Naive thymus-derived CD8-positive, alpha-beta T cell (primary cell): ENCODE results near the gene MINAR1. TPM values are rescaled to one million over a fixed set of nuclear protein-coding genes. Genes with fewer than 3 reads are reported as not detected.
"Not testable (repeated sequence)": the region's sequence is repeated elsewhere in the genome, so short reads cannot be mapped to it uniquely, and the experiment has no call there.

Source experiments
- ATAC-seq, 2 donors: fragments of 150-1000 bp; cut with Tn5 transposase in 1 of 2; sonication (Bioruptor Pico), chemical (Tn5 transposase) in 1 of 2; 1 replicate in 1 of 2; 2 replicates in 1 of 2; pipeline ENCODE4 v1.10.0; 2021; ENCODE audit warnings: mild to moderate bottlenecking in 2 of 2, moderate library complexity in 2 of 2
- POLR2A ChIA-PET: fragments of 350-600 bp; sonication (Branson Sonifier 250); formaldehyde crosslinking; loops from one replicate; lab custom pipeline; 2021; ENCODE audit warnings: antibody characterized with exemption; lab: Charles Lee
- DNase-seq, 10 donors: peaks; one replicate each; pipeline versions ENCODE4 v3.0.0 to v3.0.0-alpha.2; 2020 to 2022
- H3K27ac Mint-ChIP-seq, 10 donors: one replicate each; pipeline ENCODE4 v1.8.0; 2020 to 2022; ENCODE audit warnings: mild to moderate bottlenecking in 10 of 10, mixed read lengths in 10 of 10, moderate library complexity in 4 of 10, inconsistent platforms in 1 of 10
- H3K27me3 Mint-ChIP-seq, 5 donors: one replicate each; pipeline ENCODE4 v1.8.0; 2021 to 2022; ENCODE audit warnings: mixed read lengths in 5 of 5
- H3K36me3 Mint-ChIP-seq, 3 donors: one replicate each; pipeline ENCODE4 v1.8.0; 2020 to 2022; ENCODE audit warnings: mixed read lengths in 3 of 3, mild to moderate bottlenecking in 2 of 3, inconsistent platforms in 1 of 3
- H3K4me1 Mint-ChIP-seq, 4 donors: one replicate each; pipeline ENCODE4 v1.8.0; 2021 to 2022; ENCODE audit warnings: mixed read lengths in 4 of 4
- H3K4me3 Mint-ChIP-seq, 10 donors: one replicate each; pipeline ENCODE4 v1.8.0; 2020 to 2022; ENCODE audit warnings: mild to moderate bottlenecking in 10 of 10, mixed read lengths in 10 of 10, moderate library complexity in 6 of 10, inconsistent platforms in 1 of 10
- H3K9me3 Mint-ChIP-seq, 9 donors: one replicate each; pipeline ENCODE4 v1.8.0; 2020 to 2022; ENCODE audit warnings: mixed read lengths in 9 of 9, mild to moderate bottlenecking in 3 of 9, inconsistent platforms in 1 of 9, moderate library complexity in 1 of 9
- polyA plus RNA-seq, 3 donors: library from polyadenylated mRNA; unstranded; fragments of 300-500 nt; fragmentation: Illumina TruSeq; gene quantifications; one replicate each; pipeline ENCODE4 v1.2.3, GENCODE V29; 2021
- total RNA-seq, 8 experiments: library from RNA in 2 of 8; stranded (reverse) in 2 of 8; gene quantifications; one replicate each; pipeline ENCODE4 v1.2.3 and lab custom pipeline; 2021 to 2026

MINAR1 gene
- total and polyA plus RNA-seq, 5 experiments from 2014 or later = 0.14 to 0.47 (median 0.41) TPM; not detected in 2

GRCh38 chr15:79410237-79410636, 21.9 kb upstream of the MINAR1 start:
- POLR2A ChIA-PET = no interaction called here
- no peaks in the 10 kb centered on the region for H3K27me3 Mint-ChIP-seq
- no peak overlapping the region for H3K27ac Mint-ChIP-seq
- no peaks in the 10 kb centered on the region for H3K9me3 Mint-ChIP-seq
- peaks cover 0 to 17% (median 14%) of the 10 kb centered on the region in 3 donors for H3K36me3 Mint-ChIP-seq
- H3K4me1 Mint-ChIP-seq = peaks cover 0 to 3% (median 0%) of the 10 kb centered on the region in 4 donors
- DNase-seq (no peak), ATAC-seq (no peak)
- no peak overlapping the region for H3K4me3 Mint-ChIP-seq

GRCh38 chr15:79412010-79412409, 20.1 kb upstream of the MINAR1 start:
- H3K27me3 Mint-ChIP-seq = no peaks in the 10 kb centered on the region
- DNase-seq (no peak), ATAC-seq (no peak)
- H3K4me1 Mint-ChIP-seq = peaks cover 0 to 3% (median 0%) of the 10 kb centered on the region in 4 donors
- no peak overlapping the region for H3K27ac Mint-ChIP-seq
- H3K9me3 Mint-ChIP-seq = no peaks in the 10 kb centered on the region
- no peak overlapping the region for H3K4me3 Mint-ChIP-seq
- POLR2A ChIA-PET = no interaction called here
- peaks cover 0 to 18% (median 17%) of the 10 kb centered on the region in 3 donors for H3K36me3 Mint-ChIP-seq

GRCh38 chr15:79412429-79412828, 19.7 kb upstream of the MINAR1 start:
- Mint-ChIP-seq H3K36me3 (peaks cover 0 to 18% (median 17%) of the 10 kb centered on the region in 3 donors), H3K27ac (no peak overlapping the region), H3K27me3 (no peaks in the 10 kb centered on the region), H3K9me3 (no peaks in the 10 kb centered on the region), H3K4me3 (no peak overlapping the region), H3K4me1 (peaks cover 0 to 3% (median 0%) of the 10 kb centered on the region in 4 donors)
- POLR2A ChIA-PET = no interaction called here
- ATAC-seq (no peak), DNase-seq (no peak)

- H3K4me3 Mint-ChIP-seq = no peak overlapping the region
- ATAC-seq (no peak), DNase-seq (no peak)
- no peaks in the 10 kb centered on the region for H3K9me3 Mint-ChIP-seq
- H3K36me3 Mint-ChIP-seq = peaks cover 0 to 18% (median 14%) of the 10 kb centered on the region in 3 donors
- no peak overlapping the region for H3K27ac Mint-ChIP-seq
- no peaks in the 10 kb centered on the region for H3K27me3 Mint-ChIP-seq
- POLR2A ChIA-PET = no interaction called here
- H3K4me1 Mint-ChIP-seq = peaks cover 0 to 3% (median 0%) of the 10 kb centered on the region in 4 donors
Measured at GRCh38 chr15:79416876-79417275, 15.3 kb upstream of the MINAR1 start.

- no peak overlapping the region for H3K27ac Mint-ChIP-seq
- H3K4me1 Mint-ChIP-seq = no peaks in the 10 kb centered on the region
- POLR2A ChIA-PET = no interaction called here
- H3K4me3 Mint-ChIP-seq = no peak overlapping the region
- no peaks in the 10 kb centered on the region for H3K9me3 Mint-ChIP-seq
- no peaks in the 10 kb centered on the region for H3K27me3 Mint-ChIP-seq
- DNase-seq (no peak), ATAC-seq (no peak)
- peaks cover 0 to 6% (median 0%) of the 10 kb centered on the region in 3 donors for H3K36me3 Mint-ChIP-seq
Measured at GRCh38 chr15:79418693-79419279, 13.3 kb upstream of the MINAR1 start.

- ATAC-seq (no peak), DNase-seq (no peak)
- H3K4me1 Mint-ChIP-seq = peaks cover 0 to 5% (median 0%) of the 10 kb centered on the region in 4 donors
- peaks cover 3 to 11% (median 7%) of the 10 kb centered on the region in 3 donors for H3K36me3 Mint-ChIP-seq
- H3K9me3 Mint-ChIP-seq = peaks cover 0 to 6% (median 0%) of the 10 kb centered on the region in 9 donors
- peak overlapping the region in 1 of 10 donors; percentile 10 for H3K27ac Mint-ChIP-seq
- H3K27me3 Mint-ChIP-seq = peaks cover 25 to 51% (median 33%) of the 10 kb centered on the region in 5 donors
- POLR2A ChIA-PET = no interaction called here
- no peak overlapping the region for H3K4me3 Mint-ChIP-seq
Measured at GRCh38 chr15:79425591-79426295, 6.4 kb upstream of the MINAR1 start.

- DNase-seq, POLR2A ChIA-PET, H3K4me3 Mint-ChIP-seq, H3K27ac Mint-ChIP-seq, H3K9me3 Mint-ChIP-seq, ATAC-seq: not testable (repeated sequence)
- Mint-ChIP-seq H3K36me3 (peaks cover 5 to 11% (median 7%) of the 10 kb centered on the region in 3 donors), H3K4me1 (peaks cover 2 to 10% (median 5%) of the 10 kb centered on the region in 4 donors), H3K27me3 (peaks cover 29 to 60% (median 39%) of the 10 kb centered on the region in 5 donors)
Measured at GRCh38 chr15:79426899-79427298, 5.2 kb upstream of the MINAR1 start.

GRCh38 chr15:79427781-79428598, 4.1 kb upstream of the MINAR1 start:
- no peak overlapping the region for H3K27ac Mint-ChIP-seq
- DNase-seq (no peak), ATAC-seq (no peak)
- H3K36me3 Mint-ChIP-seq = peaks cover 5 to 11% (median 7%) of the 10 kb centered on the region in 3 donors
- peaks cover 0 to 6% (median 0%) of the 10 kb centered on the region in 9 donors for H3K9me3 Mint-ChIP-seq
- peaks cover 29 to 68% (median 45%) of the 10 kb centered on the region in 5 donors for H3K27me3 Mint-ChIP-seq
- H3K4me3 Mint-ChIP-seq = no peak overlapping the region
- POLR2A ChIA-PET = no interaction called here
- H3K4me1 Mint-ChIP-seq = peaks cover 2 to 13% (median 5%) of the 10 kb centered on the region in 4 donors

- DNase-seq (no peak), ATAC-seq (no peak)
- Mint-ChIP-seq H3K36me3 (peaks cover under 1 to 6% (median 1%) of the 10 kb centered on the region in 3 donors), H3K9me3 (peaks cover 0 to 2% (median 0%) of the 10 kb centered on the region in 9 donors), H3K4me1 (peaks cover 2 to 15% (median 5%) of the 10 kb centered on the region in 4 donors), H3K4me3 (peak overlapping the region in 6 of 10 donors; percentile 8 to 75 (median 49)), H3K27me3 (peaks cover 41 to 79% (median 61%) of the 10 kb centered on the region in 5 donors), H3K27ac (no peak overlapping the region)
- POLR2A ChIA-PET = no interaction called here
Measured at GRCh38 chr15:79430901-79431635, 1.1 kb upstream of the MINAR1 start.

GRCh38 chr15:79432345-79433275, 474 bp downstream of the MINAR1 start:
- POLR2A ChIA-PET = no interaction called here
- ATAC-seq (no peak), DNase-seq (no peak)
- peak overlapping the region in 1 of 10 donors; percentile 2 for H3K27ac Mint-ChIP-seq
- H3K36me3 Mint-ChIP-seq = peaks cover 0 to 6% (median 1%) of the 10 kb centered on the region in 3 donors
- H3K27me3 Mint-ChIP-seq = peaks cover 40 to 66% (median 57%) of the 10 kb centered on the region in 5 donors
- H3K4me3 Mint-ChIP-seq = peak overlapping the region in 3 of 10 donors; percentile 0 to 18 (median 13)
- peaks cover 2 to 16% (median 8%) of the 10 kb centered on the region in 4 donors for H3K4me1 Mint-ChIP-seq
- H3K9me3 Mint-ChIP-seq = no peaks in the 10 kb centered on the region

GRCh38 chr15:79433276-79433990, 1.3 kb downstream of the MINAR1 start:
- no peak overlapping the region for H3K27ac Mint-ChIP-seq
- H3K36me3 Mint-ChIP-seq = peaks cover 0 to 6% (median under 1%) of the 10 kb centered on the region in 3 donors
- ATAC-seq (no peak), DNase-seq (no peak)
- no peaks in the 10 kb centered on the region for H3K9me3 Mint-ChIP-seq
- POLR2A ChIA-PET = no interaction called here
- peak overlapping the region in 2 of 10 donors; percentile 0 to 18 for H3K4me3 Mint-ChIP-seq
- peaks cover 2 to 16% (median 8%) of the 10 kb centered on the region in 4 donors for H3K4me1 Mint-ChIP-seq
- peaks cover 38 to 57% (median 53%) of the 10 kb centered on the region in 5 donors for H3K27me3 Mint-ChIP-seq
